Measurements from ENCODE around the gene SLC12A8. TPM values are rescaled to one million over a fixed set of nuclear protein-coding genes. Genes with fewer than 3 reads are reported as not detected.

SLC12A8 gene
- polyA plus RNA-seq, 6 donors from 2014 or later: 0.13 to 0.73 TPM; not detected in 4

DNA sequence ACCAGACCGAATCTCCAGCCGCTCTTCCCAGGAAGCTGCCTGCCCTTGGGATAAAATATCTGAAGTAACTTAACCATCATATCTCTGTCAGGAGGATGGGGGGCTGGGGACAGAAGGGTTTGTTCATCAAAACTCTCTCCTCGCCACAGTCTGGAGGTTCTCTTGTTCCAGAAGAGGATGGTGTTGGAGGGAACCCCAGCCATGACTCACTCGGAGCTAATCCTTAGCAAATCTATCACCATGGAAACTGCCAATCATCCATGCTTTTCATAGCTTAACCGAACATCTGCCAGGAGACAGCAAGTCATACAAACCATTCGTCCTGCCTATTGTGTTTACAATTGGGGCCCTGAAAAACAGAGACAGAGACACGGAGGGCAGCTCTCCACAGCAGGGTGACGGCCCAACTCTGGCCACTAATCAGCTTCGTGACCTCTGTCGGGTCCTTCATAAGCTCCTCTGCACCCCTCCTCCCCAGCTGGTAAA, 83.0 kb downstream of the SLC12A8 start:
- no peak overlapping the region for H3K4me3 Mint-ChIP-seq
- ATAC-seq (ENCODE audit: low read depth in 2 of 2) (no peak), DNase-seq (no peak)
- no peaks in the 10 kb centered on the region for H3K36me3 Mint-ChIP-seq
- H3K27me3 Mint-ChIP-seq: peaks cover 0 to under 1% (median 0%) of the 10 kb centered on the region in 3 donors
- no peak overlapping the region for H3K27ac Mint-ChIP-seq
- no peaks in the 10 kb centered on the region for H3K9me3 Mint-ChIP-seq
- H3K4me1 Mint-ChIP-seq: peaks cover 12 to 30% (median 15%) of the 10 kb centered on the region in 3 donors

DNA sequence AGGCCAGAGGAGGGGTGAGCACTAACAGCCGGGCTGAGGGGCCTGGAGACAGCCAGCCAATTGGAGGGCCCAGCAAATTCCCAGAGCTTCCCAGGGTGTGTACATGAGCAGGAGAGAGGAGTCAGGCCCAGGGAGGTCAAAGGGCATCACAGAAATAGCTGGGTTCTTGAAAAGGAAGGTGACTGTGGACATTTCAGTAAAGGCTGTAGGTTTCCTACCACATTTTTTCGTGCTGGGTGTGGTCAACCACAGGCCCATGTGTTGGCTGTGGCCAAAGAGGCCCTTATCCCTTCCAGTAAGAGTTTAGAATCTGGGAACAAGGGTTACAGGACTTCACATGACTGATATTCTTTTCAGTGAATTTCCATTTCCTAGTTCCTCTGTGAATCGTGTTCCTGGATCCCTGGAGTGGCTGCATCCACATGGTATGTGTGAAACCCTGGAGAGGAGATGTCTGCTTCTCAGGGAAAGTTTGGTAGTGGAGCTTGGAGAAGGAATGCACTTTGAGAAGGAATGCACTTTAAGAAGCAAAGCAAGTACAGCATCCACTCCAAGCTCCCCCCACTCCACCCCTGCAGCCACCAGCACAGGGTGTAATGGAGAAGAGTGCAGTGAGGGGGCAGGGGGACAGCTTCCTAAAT, 83.6 kb downstream of the SLC12A8 start:
- H3K4me1 Mint-ChIP-seq: peaks cover 12 to 30% (median 15%) of the 10 kb centered on the region in 3 donors
- ATAC-seq (ENCODE audit: low read depth in 2 of 2): no peak
- H3K4me3 Mint-ChIP-seq: no peak overlapping the region
- H3K9me3 Mint-ChIP-seq: peaks cover 0 to 2% (median 0%) of the 10 kb centered on the region in 7 donors
- H3K36me3 Mint-ChIP-seq: no peaks in the 10 kb centered on the region
- no peaks in the 10 kb centered on the region for H3K27me3 Mint-ChIP-seq
- no peak for DNase-seq
- no peak overlapping the region for H3K27ac Mint-ChIP-seq

GRCh38 chr3:125126323-125126722, 86.2 kb downstream of the SLC12A8 start:
- Mint-ChIP-seq H3K9me3 (peaks cover 0 to 9% (median 3%) of the 10 kb centered on the region in 7 donors), H3K27me3 (no peaks in the 10 kb centered on the region), H3K36me3 (peaks cover 0 to 5% of the 10 kb centered on the region in 2 donors), H3K27ac (peak overlapping the region in 1 of 6 donors; percentile 71), H3K4me3 (peak overlapping the region in 1 of 8 donors; percentile 59), H3K4me1 (peaks cover 6 to 35% (median 13%) of the 10 kb centered on the region in 3 donors)
- no peak for DNase-seq
- no peak for ATAC-seq (ENCODE audit: low read depth in 2 of 2)

DNA sequence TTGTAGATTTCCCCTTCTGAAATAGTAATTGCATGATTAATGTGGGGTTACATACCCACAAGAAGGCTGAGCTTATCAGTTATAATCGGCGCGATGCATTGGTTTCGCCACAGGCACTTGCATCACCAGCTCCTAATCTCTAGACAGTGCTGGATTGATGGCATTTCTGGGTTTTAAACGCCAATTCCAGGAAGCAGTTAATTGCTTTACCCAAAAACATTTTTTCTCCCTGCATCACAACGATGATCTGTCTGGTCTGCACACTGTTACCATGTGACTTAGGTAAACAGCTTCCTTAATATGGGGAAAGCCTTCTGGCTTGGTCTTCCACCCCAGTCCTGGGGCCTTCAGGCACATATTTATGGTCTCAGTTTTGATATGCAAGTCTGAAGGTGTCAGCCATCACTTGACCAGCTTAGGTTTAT, 86.7 kb downstream of the SLC12A8 start:
- Mint-ChIP-seq H3K9me3 (peaks cover 0 to 9% (median 3%) of the 10 kb centered on the region in 7 donors), H3K4me3 (peak overlapping the region in 1 of 8 donors; percentile 59), H3K27ac (no peak overlapping the region), H3K36me3 (peaks cover 0 to 5% of the 10 kb centered on the region in 2 donors), H3K4me1 (peaks cover 11 to 37% (median 18%) of the 10 kb centered on the region in 3 donors), H3K27me3 (no peaks in the 10 kb centered on the region)
- ATAC-seq (ENCODE audit: low read depth in 2 of 2) (no peak), DNase-seq (no peak)

GRCh38 chr3:125123451-125124305, 88.9 kb downstream of the SLC12A8 start:
- no peak overlapping the region for H3K27ac Mint-ChIP-seq
- peaks cover 0 to 5% of the 10 kb centered on the region in 2 donors for H3K36me3 Mint-ChIP-seq
- peaks cover 27 to 45% (median 27%) of the 10 kb centered on the region in 3 donors for H3K4me1 Mint-ChIP-seq
- DNase-seq: no peak
- ATAC-seq (ENCODE audit: low read depth in 2 of 2): no peak
- peaks cover 0 to 9% (median 3%) of the 10 kb centered on the region in 7 donors for H3K9me3 Mint-ChIP-seq
- H3K4me3 Mint-ChIP-seq: no peak overlapping the region
- H3K27me3 Mint-ChIP-seq: no peaks in the 10 kb centered on the region

DNA sequence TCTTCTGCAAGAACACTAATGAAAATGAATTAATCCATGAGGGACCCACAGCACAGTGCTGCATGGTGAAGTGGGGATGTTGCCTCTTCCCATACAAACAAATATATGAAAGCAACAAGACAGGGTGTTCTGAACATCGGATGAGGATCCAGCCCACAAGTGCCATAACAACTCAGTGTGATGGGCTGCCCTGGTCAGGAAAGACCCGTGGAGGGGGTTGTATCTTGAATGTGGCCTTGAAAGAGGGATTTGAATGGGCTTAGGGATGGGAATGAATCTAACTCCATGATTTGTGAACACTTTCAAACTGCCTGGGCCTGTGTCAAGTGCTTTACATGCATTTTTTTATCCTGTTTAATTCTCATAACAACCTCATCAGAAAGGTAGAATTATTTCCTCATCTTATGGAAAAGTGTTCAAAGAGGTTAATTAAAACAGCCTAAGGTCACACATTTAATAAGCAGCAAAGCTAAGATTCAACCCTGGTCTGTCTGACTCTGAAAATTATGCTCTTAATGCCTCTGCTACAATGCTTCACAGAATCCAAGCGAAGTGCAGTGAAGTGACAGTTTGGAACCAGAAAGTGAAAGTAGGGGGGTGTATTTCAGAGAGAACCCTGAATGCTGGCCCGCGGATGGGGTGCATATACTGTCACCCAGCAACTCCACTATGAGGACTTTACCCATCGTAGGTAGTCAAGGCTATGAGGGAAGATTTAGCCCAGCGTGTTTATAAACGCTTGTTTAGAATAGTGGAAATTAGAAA, 91.1 kb downstream of the SLC12A8 start:
- Mint-ChIP-seq H3K9me3 (peaks cover 0 to 9% (median 3%) of the 10 kb centered on the region in 7 donors), H3K36me3 (peaks cover 0 to 5% of the 10 kb centered on the region in 2 donors), H3K27ac (peak overlapping the region in 3 of 6 donors; percentile 41 to 91 (median 57)), H3K4me3 (peak overlapping the region; percentile 12 to 83 (median 56)), H3K4me1 (peaks cover 25 to 51% (median 27%) of the 10 kb centered on the region in 3 donors), H3K27me3 (no peaks in the 10 kb centered on the region)
- ATAC-seq (ENCODE audit: low read depth in 2 of 2) (peak; percentile 76 to 81), DNase-seq (peak; percentile 19)

DNA sequence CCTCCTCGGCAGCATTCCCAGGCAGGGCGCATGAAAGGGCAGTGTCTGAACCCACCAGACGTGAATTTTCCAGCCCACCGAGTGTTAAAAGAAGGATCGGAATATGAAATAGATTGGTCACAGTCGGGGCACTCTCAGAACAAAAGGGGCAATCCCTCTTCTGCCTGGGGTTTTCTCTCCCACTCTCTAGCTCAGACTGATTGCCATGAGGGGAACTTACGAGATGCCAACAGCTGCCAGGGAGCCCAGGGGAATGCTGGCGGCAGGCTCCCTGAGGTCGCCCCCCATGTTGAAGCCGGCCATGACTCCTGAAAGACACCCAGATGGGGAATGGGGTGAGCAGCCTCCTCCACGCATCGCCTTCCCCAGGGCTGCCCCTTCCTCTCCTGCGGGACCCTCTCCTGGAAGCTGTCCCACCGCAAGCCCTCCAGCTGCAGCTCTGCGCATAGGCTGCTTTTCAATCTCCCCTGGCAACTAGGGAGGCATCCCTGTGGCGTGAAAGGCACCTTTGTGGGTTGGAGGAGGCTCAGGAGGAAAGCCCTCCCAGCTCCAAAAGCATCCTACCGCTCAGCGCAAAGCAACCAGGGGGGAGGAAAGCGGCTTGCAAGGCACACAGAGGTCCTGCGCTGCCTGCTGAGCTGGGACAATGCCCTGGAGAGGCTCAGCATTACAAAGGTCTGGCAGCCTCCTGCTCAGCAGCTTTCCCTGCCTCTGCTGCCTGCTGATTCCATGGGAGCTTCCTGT, 92.0 kb downstream of the SLC12A8 start:
- ATAC-seq (ENCODE audit: low read depth in 2 of 2) (peak; percentile 34 to 38), DNase-seq (no peak)
- Mint-ChIP-seq H3K36me3 (peaks cover 0 to 5% of the 10 kb centered on the region in 2 donors), H3K27me3 (no peaks in the 10 kb centered on the region), H3K9me3 (peaks cover 0 to 9% (median 3%) of the 10 kb centered on the region in 7 donors), H3K4me3 (peak overlapping the region; percentile 12 to 75 (median 46)), H3K27ac (peak overlapping the region in 3 of 6 donors; percentile 10 to 41 (median 37)), H3K4me1 (peaks cover 25 to 51% (median 27%) of the 10 kb centered on the region in 3 donors)

DNA sequence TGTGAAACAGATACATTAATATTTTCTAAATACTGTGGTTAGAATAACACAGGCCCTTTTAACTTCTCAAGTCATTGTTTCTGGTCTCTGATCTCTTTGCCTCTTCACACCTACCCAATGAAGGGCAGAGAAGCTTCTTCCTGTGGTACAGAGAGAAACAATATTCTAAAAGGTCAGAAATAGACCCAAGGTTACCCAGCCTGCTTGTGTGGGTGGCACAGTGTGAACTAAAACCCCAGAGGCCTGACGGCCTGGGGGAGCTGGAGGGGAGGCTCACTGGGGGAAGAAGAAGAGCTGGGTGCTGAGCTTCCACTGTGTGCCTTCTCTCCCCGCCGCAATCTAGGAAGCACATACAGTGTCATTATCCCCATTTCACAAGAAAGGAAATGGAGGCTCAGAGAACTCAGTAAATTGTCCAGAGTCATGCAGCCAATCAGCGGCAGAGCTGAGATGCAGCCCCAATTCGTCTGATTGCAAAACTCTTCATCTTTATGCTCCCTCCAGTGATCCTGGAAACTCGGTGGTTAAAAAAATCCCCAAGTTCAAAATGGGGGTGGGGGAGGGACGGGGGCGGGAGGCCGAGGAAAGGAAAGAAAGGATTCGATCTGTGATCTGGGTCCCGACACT, 92.7 kb downstream of the SLC12A8 start:
- peak overlapping the region in 7 of 8 donors; percentile 31 to 83 (median 70) for H3K4me3 Mint-ChIP-seq
- H3K27me3 Mint-ChIP-seq: no peaks in the 10 kb centered on the region
- H3K9me3 Mint-ChIP-seq: peaks cover 0 to 9% (median 3%) of the 10 kb centered on the region in 7 donors
- ATAC-seq (ENCODE audit: low read depth in 2 of 2): peak; percentile 48 to 50
- peak; percentile 18 for DNase-seq
- peak overlapping the region; percentile 10 to 76 (median 72) for H3K27ac Mint-ChIP-seq
- H3K4me1 Mint-ChIP-seq: peaks cover 25 to 51% (median 27%) of the 10 kb centered on the region in 3 donors
- peaks cover 0 to 5% of the 10 kb centered on the region in 2 donors for H3K36me3 Mint-ChIP-seq

- peaks cover 0 to 5% of the 10 kb centered on the region in 2 donors for H3K36me3 Mint-ChIP-seq
- H3K9me3 Mint-ChIP-seq: peaks cover 0 to 5% (median 3%) of the 10 kb centered on the region in 7 donors
- H3K4me3 Mint-ChIP-seq: peak overlapping the region in 1 of 8 donors; percentile 66
- peaks cover 0 to 7% (median 0%) of the 10 kb centered on the region in 3 donors for H3K27me3 Mint-ChIP-seq
- H3K4me1 Mint-ChIP-seq: peaks cover 27 to 49% (median 29%) of the 10 kb centered on the region in 3 donors
- ATAC-seq (ENCODE audit: low read depth in 2 of 2) (no peak), DNase-seq (no peak)
- H3K27ac Mint-ChIP-seq: peak overlapping the region in 1 of 6 donors; percentile 27
These were observed 93.9 kb downstream of the SLC12A8 start for GRCh38 chr3:125118600-125118999.

GRCh38 chr3:125117631-125118191, 94.8 kb downstream of the SLC12A8 start:
- H3K27me3 Mint-ChIP-seq: peaks cover 0 to 8% (median 0%) of the 10 kb centered on the region in 3 donors
- H3K4me1 Mint-ChIP-seq: peaks cover 27 to 42% (median 28%) of the 10 kb centered on the region in 3 donors
- DNase-seq (no peak), ATAC-seq (ENCODE audit: low read depth in 2 of 2) (no peak)
- peaks cover 0 to 1% (median 0%) of the 10 kb centered on the region in 7 donors for H3K9me3 Mint-ChIP-seq
- no peak overlapping the region for H3K27ac Mint-ChIP-seq
- H3K4me3 Mint-ChIP-seq: no peak overlapping the region
- H3K36me3 Mint-ChIP-seq: peaks cover 0 to 5% of the 10 kb centered on the region in 2 donors

GRCh38 chr3:125116311-125117080, 96.1 kb downstream of the SLC12A8 start:
- Mint-ChIP-seq H3K27me3 (peaks cover 0 to 8% (median 0%) of the 10 kb centered on the region in 3 donors), H3K4me1 (peaks cover 22 to 31% (median 22%) of the 10 kb centered on the region in 3 donors), H3K27ac (no peak overlapping the region), H3K4me3 (no peak overlapping the region), H3K9me3 (no peaks in the 10 kb centered on the region), H3K36me3 (no peaks in the 10 kb centered on the region)
- DNase-seq: no peak
- ATAC-seq (ENCODE audit: low read depth in 2 of 2): no peak
